ENCODE measurements around the gene NUMBL. TPM values are rescaled to one million over a fixed set of nuclear protein-coding genes. Genes with fewer than 3 reads are reported as not detected.

The NUMBL gene
- total and polyA plus RNA-seq, 4 donors, result 13.2 to 41.2 (median 17.1) TPM

GRCh38 chr19:40723661-40724254 is 33.3 kb upstream of the NUMBL start:
- no peak for DNase-seq
- Histone ChIP-seq H3K27me3 (ENCODE audit: control insufficient read depth in 3 of 3, insufficient read depth in 3 of 3, low read length in 2 of 3) (no peaks in the 10 kb centered on the region), H3K27ac (ENCODE audit: low read depth in 1 of 2, low read length in 1 of 2) (peak overlapping the region in 1 of 2 donors; percentile 33), H3K9ac (ENCODE audit: insufficient read depth in 1 of 2, low read length in 2 of 2) (no peak overlapping the region), H3K9me3 (ENCODE audit: control insufficient read depth in 4 of 4, insufficient read depth in 3 of 4, low read length in 3 of 4) (peaks cover 0 to 5% (median 0%) of the 10 kb centered on the region in 4 donors), H3K4me1 (ENCODE audit: control insufficient read depth in 5 of 5, insufficient read depth in 5 of 5, low read length in 5 of 5) (peaks cover 8 to 13% (median 11%) of the 10 kb centered on the region in 5 donors), H3K4me3 (no peak overlapping the region), H3K36me3 (ENCODE audit: control insufficient read depth in 4 of 4, insufficient read depth in 4 of 4, low read length in 4 of 4) (peaks cover 19 to 33% (median 30%) of the 10 kb centered on the region in 4 donors)
- no peak for TF ChIP-seq CTCF (IDR thresholded peaks at IDR 0.05; ENCODE audit: control extremely low read depth, extremely low read depth)
- 93 to 94% methylated on average over 5 of the region's 5 CpGs for WGBS, 2 donors
- ATAC-seq (ENCODE audit: insufficient read depth, low FRiP score), result no peak

GRCh38 chr19:40721936-40722661 is 31.6 kb upstream of the NUMBL start:
- Histone ChIP-seq H3K9me3 (ENCODE audit: control insufficient read depth in 4 of 4, insufficient read depth in 3 of 4, low read length in 3 of 4) (peaks cover 0 to 2% (median 0%) of the 10 kb centered on the region in 4 donors), H3K27ac (ENCODE audit: low read depth in 1 of 2, low read length in 1 of 2) (peak overlapping the region; percentile 62 to 92), H3K4me1 (ENCODE audit: control insufficient read depth in 5 of 5, insufficient read depth in 5 of 5, low read length in 5 of 5) (peaks cover 8 to 26% (median 13%) of the 10 kb centered on the region in 5 donors), H3K4me3 (no peak overlapping the region), H3K27me3 (ENCODE audit: control insufficient read depth in 3 of 3, insufficient read depth in 3 of 3, low read length in 2 of 3) (no peaks in the 10 kb centered on the region), H3K36me3 (ENCODE audit: control insufficient read depth in 4 of 4, insufficient read depth in 4 of 4, low read length in 4 of 4) (peaks cover 11 to 23% (median 17%) of the 10 kb centered on the region in 4 donors), H3K9ac (ENCODE audit: insufficient read depth in 1 of 2, low read length in 2 of 2) (no peak overlapping the region)
- ATAC-seq (ENCODE audit: insufficient read depth, low FRiP score) (no peak), DNase-seq (no peak)
- TF ChIP-seq CTCF (IDR thresholded peaks at IDR 0.05; ENCODE audit: control extremely low read depth, extremely low read depth), result no peak
- 65 to 81% methylated on average over 9 of the region's 9 CpGs for WGBS, 2 donors

- Histone ChIP-seq H3K9ac (ENCODE audit: insufficient read depth in 1 of 2, low read length in 2 of 2) (no peak overlapping the region), H3K27ac (ENCODE audit: low read depth in 1 of 2, low read length in 1 of 2) (peak overlapping the region; percentile 92 to 97), H3K9me3 (ENCODE audit: control insufficient read depth in 4 of 4, insufficient read depth in 3 of 4, low read length in 3 of 4) (no peaks in the 10 kb centered on the region), H3K36me3 (ENCODE audit: control insufficient read depth in 4 of 4, insufficient read depth in 4 of 4, low read length in 4 of 4) (peaks cover 6 to 18% (median 10%) of the 10 kb centered on the region in 4 donors), H3K27me3 (ENCODE audit: control insufficient read depth in 3 of 3, insufficient read depth in 3 of 3, low read length in 2 of 3) (no peaks in the 10 kb centered on the region), H3K4me1 (ENCODE audit: control insufficient read depth in 5 of 5, insufficient read depth in 5 of 5, low read length in 5 of 5) (peaks cover 11 to 29% (median 13%) of the 10 kb centered on the region in 5 donors), H3K4me3 (no peak overlapping the region)
- TF ChIP-seq CTCF (IDR thresholded peaks at IDR 0.05; ENCODE audit: control extremely low read depth, extremely low read depth), result no peak
- 79 to 85% methylated on average over 6 of the region's 6 CpGs for WGBS, 2 donors
- ATAC-seq (ENCODE audit: insufficient read depth, low FRiP score) (no peak), DNase-seq (no peak)
Measured at GRCh38 chr19:40721140-40721486, 30.7 kb upstream of the NUMBL start.
